Neuronal stem cell (in vitro differentiated cells): ENCODE measurements around the gene CAMK1D. TPM values are rescaled to one million over a fixed set of nuclear protein-coding genes. Genes with fewer than 3 reads are reported as not detected.
"Not testable (repeated sequence)": the region's sequence is repeated elsewhere in the genome, so short reads cannot be mapped to it uniquely, and the experiment has no call there.

ENCODE experiments used
- DNase-seq: peaks from one replicate; pipeline ENCODE4 v3.0.0-alpha.2; 2013; ENCODE audit warnings: low spot score
- H2AFZ ChIP-seq: one replicate; pipeline ENCODE4 v1.6.1; 2013; ENCODE audit warnings: mild to moderate bottlenecking, low read length, inconsistent platforms
- H2AK5ac ChIP-seq: 2 replicates; pipeline ENCODE4 v1.6.1; 2013; ENCODE audit warnings: low read depth, mild to moderate bottlenecking, inconsistent platforms, low read length, moderate library complexity, mixed read lengths
- H2BK120ac ChIP-seq: 2 replicates; pipeline ENCODE4 v1.6.1; 2013; ENCODE audit warnings: low read depth, mild to moderate bottlenecking, inconsistent platforms, low read length, moderate library complexity, mixed read lengths
- H2BK12ac ChIP-seq: one replicate; pipeline ENCODE4 v1.6.1; 2013; ENCODE audit warnings: low read length, inconsistent platforms
- H2BK15ac ChIP-seq: 2 replicates; pipeline ENCODE4 v1.6.1; 2013; ENCODE audit warnings: mild to moderate bottlenecking, low read length, inconsistent platforms, mixed read lengths
- H2BK5ac ChIP-seq: one replicate; pipeline ENCODE4 v1.6.1; 2013; ENCODE audit warnings: inconsistent platforms, mild to moderate bottlenecking, low read length, moderate library complexity
- H3K14ac ChIP-seq: one replicate; pipeline ENCODE4 v1.6.1; 2013; ENCODE audit warnings: low read length, inconsistent platforms
- H3K18ac ChIP-seq: 2 replicates; pipeline ENCODE4 v1.6.1; 2013; ENCODE audit warnings: low read length, inconsistent platforms
- H3K23ac ChIP-seq: 2 replicates; pipeline ENCODE4 v1.6.1; 2013; ENCODE audit warnings: low read depth, mild to moderate bottlenecking, mixed read lengths, low read length, inconsistent platforms; ENCODE audit not compliant: poor library complexity
- H3K27ac ChIP-seq: replicated peaks from 3 replicates; pipeline ENCODE4 v1.5.1; 2013; ENCODE audit warnings: low read length, inconsistent platforms
- H3K27me3 ChIP-seq, 3 experiments: 2 replicates each; pipeline ENCODE4 v1.6.1; 2013; ENCODE audit warnings: low read length in 3 of 3, mild to moderate bottlenecking in 2 of 3, inconsistent platforms in 1 of 3, low read depth in 1 of 3, mixed read lengths in 1 of 3, moderate library complexity in 1 of 3; ENCODE audit not compliant: control insufficient read depth in 3 of 3, insufficient read depth in 3 of 3
- H3K36me3 ChIP-seq, 2 donors: replicated peaks in 1 of 2; 2 replicates each; pipeline ENCODE4 v1.6.1; 2013; ENCODE audit warnings: low read length in 2 of 2; ENCODE audit not compliant: control insufficient read depth in 2 of 2, insufficient read depth in 2 of 2
- H3K4ac ChIP-seq: 2 replicates; pipeline ENCODE4 v1.6.1; 2013; ENCODE audit warnings: inconsistent platforms, mild to moderate bottlenecking, low read length, moderate library complexity
- H3K4me1 ChIP-seq, 2 donors: 1 replicate in 1 of 2; 2 replicates in 1 of 2; pipeline ENCODE4 v1.6.1; 2013; ENCODE audit warnings: low read length in 2 of 2, low read depth in 1 of 2; ENCODE audit not compliant: control insufficient read depth in 2 of 2, insufficient read depth in 1 of 2
- H3K4me2 ChIP-seq: one replicate; pipeline ENCODE4 v1.6.1; 2013; ENCODE audit warnings: mild to moderate bottlenecking, low read length, inconsistent platforms; ENCODE audit not compliant: insufficient read depth, poor library complexity, severe bottlenecking
- H3K4me3 ChIP-seq, 2 donors: 2 replicates each; pipeline ENCODE4 v1.5.1; 2013; ENCODE audit warnings: low read length in 2 of 2, mild to moderate bottlenecking in 2 of 2, inconsistent platforms in 1 of 2, moderate library complexity in 1 of 2
- H3K79me1 ChIP-seq: one replicate; pipeline ENCODE4 v1.6.1; 2013; ENCODE audit warnings: low read depth, mild to moderate bottlenecking, inconsistent platforms, low read length, moderate library complexity
- H3K9ac ChIP-seq: one replicate; pipeline ENCODE4 v1.6.1; 2013; ENCODE audit warnings: mild to moderate bottlenecking, low read depth, low read length, inconsistent platforms; ENCODE audit not compliant: poor library complexity
- H3K9me3 ChIP-seq, 2 donors: replicated peaks in 1 of 2; 2 replicates each; pipeline versions ENCODE3 to v1.6.1; 2013; ENCODE audit warnings: low read length in 2 of 2, mild to moderate bottlenecking in 2 of 2, inconsistent platforms in 1 of 2, low read depth in 1 of 2, mixed read lengths in 1 of 2, moderate library complexity in 1 of 2; ENCODE audit not compliant: control insufficient read depth in 2 of 2, insufficient read depth in 1 of 2
- H4K8ac ChIP-seq: one replicate; pipeline ENCODE4 v1.6.1; 2013; ENCODE audit warnings: low read depth, mild to moderate bottlenecking, inconsistent platforms, low read length, moderate library complexity
- H4K91ac ChIP-seq: one replicate; pipeline ENCODE4 v1.6.1; 2013; ENCODE audit warnings: low read length, low read depth, mild to moderate bottlenecking, inconsistent platforms; ENCODE audit not compliant: poor library complexity
- WGBS, 2 donors: extraction: QIAGEN DNeasy Blood & Tissue Kit; methylation state at CpG; one replicate each; pipeline ENCODE4 v1.1.7; 2013; ENCODE audit warnings: missing lambda C conversion rate in 2 of 2, mixed read lengths in 1 of 2; ENCODE audit not compliant: insufficient read length in 2 of 2, insufficient replicate concordance in 1 of 2; ENCODE audit errors: extremely low coverage in 2 of 2; 5-methylcytosine and 5-hydroxymethylcytosine counted together
- polyA plus RNA-seq, 2 experiments: library from polyadenylated mRNA; stranded (reverse); fragments of 200-250 nt; gene quantifications; one replicate each; pipeline ENCODE4 v1.2.3, GENCODE V29; 2013

The CAMK1D gene
- polyA plus RNA-seq (2013, experiment 1 of 2): 6.3 TPM
- polyA plus RNA-seq (2013, experiment 2 of 2): 7.2 TPM

DNA sequence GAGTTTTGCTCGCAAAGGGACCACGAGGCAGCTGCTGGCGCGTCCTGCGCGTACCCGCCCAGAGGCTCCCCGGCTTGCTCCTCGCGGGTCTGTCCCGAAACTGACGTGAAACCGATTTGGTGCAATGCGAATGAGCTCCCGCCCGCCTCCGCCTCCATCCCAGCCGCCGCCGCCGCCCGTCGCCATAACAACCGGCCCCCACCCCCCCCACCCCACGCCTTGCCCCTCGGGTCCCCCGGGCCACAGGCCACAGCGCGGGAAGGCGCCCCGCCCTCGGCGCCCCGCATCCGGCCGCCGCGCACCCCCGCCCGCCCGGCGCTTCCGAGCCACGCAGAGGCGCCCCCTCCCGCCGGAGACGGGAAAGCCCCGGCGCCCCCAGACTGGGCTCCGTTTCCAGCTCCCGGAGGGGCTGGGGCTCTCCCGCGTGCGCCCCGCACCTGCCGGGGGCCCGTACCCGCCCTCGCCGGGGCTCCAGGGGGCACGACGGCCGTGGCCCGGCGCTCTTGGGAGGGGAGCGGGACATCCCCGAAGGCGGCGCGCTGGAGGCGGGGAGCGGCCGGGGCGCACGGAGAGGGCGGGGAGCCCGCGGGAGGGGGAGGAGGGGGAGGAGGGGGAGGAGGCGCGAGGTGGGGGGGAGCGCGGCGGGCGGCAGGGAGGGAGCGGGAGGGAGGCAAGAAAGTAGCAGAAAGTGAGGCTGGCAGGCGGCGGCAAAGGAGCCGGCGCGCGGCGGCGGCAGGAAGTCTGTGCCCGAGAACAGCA is at the start of gene CAMK1D:
Gene CAMK1D, plus strand, starts transcription at position 678 of the 759 bp plus-strand sequence.
- Histone ChIP-seq H3K79me1 (no peaks in the 10 kb centered on the region), H3K23ac (peak within 1 kb of the TSS; percentile 80), H2BK120ac (peak within 1 kb of the TSS; percentile 94), H3K9ac (peak within 1 kb of the TSS; percentile 94), H3K4me3 (peak within 1 kb of the TSS; percentile 79 to 89), H3K14ac (peak within 1 kb of the TSS; percentile 98), H2BK12ac (no peak within 1 kb of the TSS), H3K18ac (peak within 1 kb of the TSS; percentile 97), H2BK5ac (no peak within 1 kb of the TSS), H3K27me3 (peaks cover 0 to 26% (median 23%) of the 10 kb centered on the region in 3 experiments), H3K4me2 (peak within 1 kb of the TSS; percentile 99), H3K4ac (no peak within 1 kb of the TSS), H3K4me1 (peaks cover 2 to 5% of the 10 kb centered on the region in 2 donors), H2AFZ (peak within 1 kb of the TSS; percentile 99), H2AK5ac (peak within 1 kb of the TSS; percentile 22), H2BK15ac (peak within 1 kb of the TSS; percentile 56), H4K91ac (no peak within 1 kb of the TSS), H3K9me3 (no peaks in the 10 kb centered on the region), H4K8ac (peak within 1 kb of the TSS; percentile 57), H3K36me3 (no peaks in the 10 kb centered on the region), H3K27ac (peak within 1 kb of the TSS; percentile 76)
- peak; percentile 69 for DNase-seq
- WGBS, 2 donors: no CpG with 5 or more reads among the region's 95 CpGs

DNA sequence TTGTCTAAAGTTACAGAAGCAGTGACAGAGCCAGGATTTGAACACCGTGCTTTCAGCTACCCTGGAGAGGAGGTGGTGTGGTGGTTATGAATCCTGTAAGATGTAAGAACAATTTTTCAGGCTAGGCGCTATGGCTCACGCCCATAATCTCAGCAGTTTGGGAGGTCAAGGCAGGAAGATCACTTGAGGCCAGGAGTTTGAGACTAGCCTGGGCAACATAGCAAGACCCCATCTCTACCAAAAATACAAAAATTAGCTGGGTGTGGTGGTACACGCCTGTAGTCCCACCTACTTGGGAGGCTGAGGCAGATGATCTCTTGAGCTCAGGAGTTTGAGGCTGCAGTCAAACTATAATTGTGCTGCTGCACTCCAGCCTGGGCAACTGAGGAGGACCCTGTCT is 48.3 kb upstream of the CAMK1D start:
- not testable (repeated sequence) for H4K91ac ChIP-seq, DNase-seq, H3K4me2 ChIP-seq, H4K8ac ChIP-seq, H3K18ac ChIP-seq, H2BK15ac ChIP-seq, H3K9ac ChIP-seq, H3K27ac ChIP-seq, H2BK12ac ChIP-seq, H3K14ac ChIP-seq, H2BK120ac ChIP-seq, H3K4ac ChIP-seq, H3K4me3 ChIP-seq, H2AK5ac ChIP-seq, H3K27me3 ChIP-seq, H3K9me3 ChIP-seq, H3K79me1 ChIP-seq, H3K36me3 ChIP-seq, H3K4me1 ChIP-seq, H2BK5ac ChIP-seq, H2AFZ ChIP-seq, H3K23ac ChIP-seq
- WGBS, 2 donors: no CpG with 5 or more reads among the region's 4 CpGs

DNA sequence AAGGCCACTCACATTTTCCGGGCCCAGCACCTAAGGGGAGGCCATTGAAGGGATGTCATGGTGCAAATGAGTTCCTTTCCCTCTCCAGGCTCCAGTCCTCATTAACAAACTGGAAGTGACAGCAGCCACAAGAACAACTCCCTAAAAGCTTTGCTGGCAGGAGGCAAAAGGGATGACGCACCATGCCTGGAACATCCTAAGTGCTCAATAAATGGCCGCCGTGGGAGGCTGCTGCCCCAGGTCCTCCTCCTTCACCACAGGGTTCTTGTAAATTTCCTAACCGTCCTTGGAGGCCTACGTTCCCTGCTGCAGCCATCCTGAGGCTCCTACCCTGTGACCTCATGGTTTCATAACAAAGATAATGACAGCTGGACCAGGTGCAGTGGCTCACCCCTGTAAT is 41.3 kb upstream of the CAMK1D start:
- H3K9me3 ChIP-seq: no peaks in the 10 kb centered on the region
- H4K8ac ChIP-seq: no peak overlapping the region
- H3K18ac ChIP-seq: no peak overlapping the region
- no peak overlapping the region for H3K9ac ChIP-seq
- H3K4ac ChIP-seq: no peak overlapping the region
- H2AFZ ChIP-seq: no peak overlapping the region
- H3K14ac ChIP-seq: no peak overlapping the region
- no peaks in the 10 kb centered on the region for H3K36me3 ChIP-seq
- H3K4me3 ChIP-seq: no peak overlapping the region
- H2BK15ac ChIP-seq: no peak overlapping the region
- H3K27me3 ChIP-seq: no peaks in the 10 kb centered on the region
- no peaks in the 10 kb centered on the region for H3K4me1 ChIP-seq
- H2BK120ac ChIP-seq: no peak overlapping the region
- DNase-seq: no peak
- H4K91ac ChIP-seq: no peak overlapping the region
- H2BK5ac ChIP-seq: no peak overlapping the region
- H3K79me1 ChIP-seq: no peaks in the 10 kb centered on the region
- WGBS, 2 donors: no CpG with 5 or more reads among the region's 6 CpGs
- no peak overlapping the region for H2AK5ac ChIP-seq
- no peak overlapping the region for H3K27ac ChIP-seq
- H2BK12ac ChIP-seq: no peak overlapping the region
- no peak overlapping the region for H3K23ac ChIP-seq
- H3K4me2 ChIP-seq: no peak overlapping the region

DNA sequence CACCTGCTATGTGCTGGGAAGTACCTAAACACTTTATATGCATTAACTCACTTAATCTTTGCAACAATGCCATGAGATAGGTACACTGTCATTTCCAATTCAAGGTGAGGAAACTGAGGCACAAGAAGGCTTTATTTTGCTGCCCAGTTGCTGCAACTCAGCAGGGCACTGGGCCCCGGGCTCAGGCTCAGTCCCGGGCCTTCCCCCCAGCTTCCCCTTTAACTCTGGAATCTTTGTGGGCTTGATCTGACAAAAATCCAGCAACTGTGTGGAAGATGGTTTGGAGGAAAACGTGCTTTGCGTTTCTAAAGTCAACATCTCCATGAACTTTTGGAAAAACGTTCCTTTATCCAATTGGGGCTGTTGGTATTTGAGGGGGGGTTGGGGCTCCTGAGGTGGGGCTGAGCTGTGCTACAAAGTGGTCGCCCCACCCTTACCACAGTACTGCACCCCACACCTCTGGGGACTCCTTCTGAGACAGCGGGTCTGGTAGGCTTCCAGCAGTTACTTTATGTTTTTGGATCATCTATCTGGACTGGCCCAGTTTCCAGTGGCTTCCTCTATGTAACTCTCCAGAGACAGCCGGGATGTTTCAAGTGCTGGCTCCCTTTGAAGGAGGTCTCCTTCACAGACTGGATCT is 40.5 kb upstream of the CAMK1D start:
- H3K36me3 ChIP-seq: no peaks in the 10 kb centered on the region
- no CpG with 5 or more reads among the region's 8 CpGs for WGBS, 2 donors
- H2AK5ac ChIP-seq: no peak overlapping the region
- no peak overlapping the region for H2BK120ac ChIP-seq
- H2BK5ac ChIP-seq: no peak overlapping the region
- H4K91ac ChIP-seq: no peak overlapping the region
- H2BK15ac ChIP-seq: no peak overlapping the region
- H2BK12ac ChIP-seq: no peak overlapping the region
- H3K9ac ChIP-seq: no peak overlapping the region
- H3K27me3 ChIP-seq: no peaks in the 10 kb centered on the region
- H3K4me3 ChIP-seq: no peak overlapping the region
- H3K18ac ChIP-seq: no peak overlapping the region
- no peak for DNase-seq
- H3K4me1 ChIP-seq: no peaks in the 10 kb centered on the region
- no peak overlapping the region for H4K8ac ChIP-seq
- no peak overlapping the region for H3K4me2 ChIP-seq
- H3K14ac ChIP-seq: no peak overlapping the region
- no peak overlapping the region for H3K27ac ChIP-seq
- no peak overlapping the region for H3K4ac ChIP-seq
- H3K79me1 ChIP-seq: no peaks in the 10 kb centered on the region
- H3K23ac ChIP-seq: no peak overlapping the region
- H3K9me3 ChIP-seq: no peaks in the 10 kb centered on the region
- no peak overlapping the region for H2AFZ ChIP-seq
